ENCODE measurements around the gene UGT8.

GRCh38 chr4:114658179-114658578 is 59.6 kb downstream of the UGT8 start:
- no peak for TF ChIP-seq CTCF (IDR thresholded peaks at IDR 0.05)
- no peak for TF ChIP-seq POLR2A (IDR thresholded peaks at IDR 0.05)

Data from testis (tissue), 2 donors.